ENCODE data around the gene EFEMP2.

The EFEMP2 gene

GRCh38 chr11:65915821-65916251, 43.2 kb upstream of the EFEMP2 start:
- Histone ChIP-seq H3K27me3 (replicated peaks; ENCODE audit: control insufficient read depth, insufficient read depth, low read length) (no peaks in the 10 kb centered on the region), H3K9ac (ENCODE audit: low read length) (peak overlapping the region; percentile 99), H3K4me1 (ENCODE audit: control insufficient read depth, insufficient read depth, low read length) (peaks cover 79% of the 10 kb centered on the region), H3K9me3 (ENCODE audit: control insufficient read depth, low read length) (no peaks in the 10 kb centered on the region), H3K4me3 (ENCODE audit: low read length) (peak overlapping the region; percentile 96), H3K36me3 (ENCODE audit: control insufficient read depth, insufficient read depth, low read length, severe bottlenecking) (no peaks in the 10 kb centered on the region)
- peak; percentile 99 for DNase-seq (ENCODE audit: low read depth)

- DNase-seq (ENCODE audit: low read depth) = no peak
- no peaks in the 10 kb centered on the region for H3K9me3 ChIP-seq (ENCODE audit: control insufficient read depth, low read length)
- H3K4me1 ChIP-seq (ENCODE audit: control insufficient read depth, insufficient read depth, low read length) = peaks cover 73% of the 10 kb centered on the region
Measured at GRCh38 chr11:65915101-65915820, 42.7 kb upstream of the EFEMP2 start.

DNA sequence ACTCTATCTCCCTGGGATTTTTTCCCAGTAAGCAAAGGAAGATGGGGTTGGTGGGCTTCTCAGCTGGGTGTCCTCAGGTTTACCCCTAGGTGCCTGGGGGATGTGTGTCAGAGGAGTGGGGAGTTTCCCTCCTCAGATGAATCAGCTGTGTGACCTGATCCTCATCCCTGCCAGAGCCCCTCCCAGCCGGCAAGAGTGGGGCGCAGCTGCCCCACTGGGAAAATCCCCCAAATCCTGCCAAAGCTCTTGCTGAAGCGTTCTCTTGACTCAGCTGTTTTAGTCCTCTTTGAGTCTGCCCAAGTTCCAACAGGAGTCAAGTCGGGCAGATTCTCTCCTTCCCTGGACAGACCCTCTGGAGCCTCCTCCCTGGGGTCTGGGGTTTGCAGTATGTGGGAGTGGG, 40.2 kb upstream of the EFEMP2 start:
- peak; percentile 73 for DNase-seq (ENCODE audit: low read depth)
- no peak overlapping the region for H3K4me3 ChIP-seq (ENCODE audit: low read length)
- no peaks in the 10 kb centered on the region for H3K27me3 ChIP-seq (replicated peaks; ENCODE audit: control insufficient read depth, insufficient read depth, low read length)
- peak overlapping the region; percentile 76 for H3K9ac ChIP-seq (ENCODE audit: low read length)
- H3K9me3 ChIP-seq (ENCODE audit: control insufficient read depth, low read length) = no peaks in the 10 kb centered on the region
- H3K4me1 ChIP-seq (ENCODE audit: control insufficient read depth, insufficient read depth, low read length) = peaks cover 67% of the 10 kb centered on the region
- H3K36me3 ChIP-seq (ENCODE audit: control insufficient read depth, insufficient read depth, low read length, severe bottlenecking) = no peaks in the 10 kb centered on the region

More at GRCh38 chr11:65915101-65915820, 42.7 kb upstream of the EFEMP2 start:
- Histone ChIP-seq H3K4me3 (ENCODE audit: low read length) (peak overlapping the region; percentile 96), H3K36me3 (ENCODE audit: control insufficient read depth, insufficient read depth, low read length, severe bottlenecking) (no peaks in the 10 kb centered on the region), H3K9ac (ENCODE audit: low read length) (peak overlapping the region; percentile 85), H3K27me3 (replicated peaks; ENCODE audit: control insufficient read depth, insufficient read depth, low read length) (no peaks in the 10 kb centered on the region)

- Histone ChIP-seq H3K9me3 (ENCODE audit: control insufficient read depth, low read length) (no peaks in the 10 kb centered on the region), H3K9ac (ENCODE audit: low read length) (peak overlapping the region; percentile 76), H3K4me1 (ENCODE audit: control insufficient read depth, insufficient read depth, low read length) (peaks cover 57% of the 10 kb centered on the region), H3K36me3 (ENCODE audit: control insufficient read depth, insufficient read depth, low read length, severe bottlenecking) (no peaks in the 10 kb centered on the region), H3K4me3 (ENCODE audit: low read length) (peak overlapping the region; percentile 22), H3K27me3 (replicated peaks; ENCODE audit: control insufficient read depth, insufficient read depth, low read length) (no peaks in the 10 kb centered on the region)
- DNase-seq (ENCODE audit: low read depth) = peak; percentile 80
Measured at GRCh38 chr11:65911682-65912568, 39.3 kb upstream of the EFEMP2 start.

- no peak for DNase-seq (ENCODE audit: low read depth)
- Histone ChIP-seq H3K9me3 (ENCODE audit: control insufficient read depth, low read length) (no peaks in the 10 kb centered on the region), H3K4me3 (ENCODE audit: low read length) (no peak overlapping the region), H3K9ac (ENCODE audit: low read length) (no peak overlapping the region), H3K36me3 (ENCODE audit: control insufficient read depth, insufficient read depth, low read length, severe bottlenecking) (no peaks in the 10 kb centered on the region), H3K27me3 (replicated peaks; ENCODE audit: control insufficient read depth, insufficient read depth, low read length) (no peaks in the 10 kb centered on the region), H3K4me1 (ENCODE audit: control insufficient read depth, insufficient read depth, low read length) (peaks cover 27% of the 10 kb centered on the region)
Measured at GRCh38 chr11:65907878-65908277, 35.3 kb upstream of the EFEMP2 start.

- Histone ChIP-seq H3K9ac (ENCODE audit: low read length) (no peak overlapping the region), H3K27me3 (replicated peaks; ENCODE audit: control insufficient read depth, insufficient read depth, low read length) (no peaks in the 10 kb centered on the region)
- no peak for DNase-seq (ENCODE audit: low read depth)
Measured at GRCh38 chr11:65906602-65907001, 34.0 kb upstream of the EFEMP2 start.

DNA sequence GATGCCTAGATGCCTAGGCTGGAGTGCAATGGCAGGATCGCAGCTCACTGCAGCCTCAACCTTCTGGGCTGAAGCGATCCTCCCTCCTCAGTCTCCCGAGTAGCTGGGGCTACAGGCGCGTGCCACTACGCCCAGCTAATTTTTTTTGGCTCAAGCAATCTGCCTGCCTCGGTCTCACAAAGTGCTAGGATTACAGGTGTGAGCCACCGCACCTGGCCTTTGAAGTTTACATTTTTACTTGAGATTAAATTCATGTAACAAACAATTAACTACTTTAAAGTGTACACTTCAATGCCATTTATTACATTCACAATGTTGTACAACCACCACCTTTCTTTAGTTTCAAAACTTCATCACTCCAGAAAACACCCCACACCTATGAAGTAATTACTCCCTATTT, 31.1 kb upstream of the EFEMP2 start:
- H3K36me3 ChIP-seq (ENCODE audit: control insufficient read depth, insufficient read depth, low read length, severe bottlenecking) = no peaks in the 10 kb centered on the region
- H3K27me3 ChIP-seq (replicated peaks; ENCODE audit: control insufficient read depth, insufficient read depth, low read length) = no peaks in the 10 kb centered on the region
- H3K4me3 ChIP-seq (ENCODE audit: low read length) = no peak overlapping the region
- H3K9me3 ChIP-seq (ENCODE audit: control insufficient read depth, low read length) = no peaks in the 10 kb centered on the region
- H3K9ac ChIP-seq (ENCODE audit: low read length) = peak overlapping the region; percentile 61
- DNase-seq (ENCODE audit: low read depth) = no peak
- H3K4me1 ChIP-seq (ENCODE audit: control insufficient read depth, insufficient read depth, low read length) = peaks cover 32% of the 10 kb centered on the region

More at GRCh38 chr11:65906602-65907001, 34.0 kb upstream of the EFEMP2 start:
- H3K9me3 ChIP-seq (ENCODE audit: control insufficient read depth, low read length) = no peaks in the 10 kb centered on the region
- H3K4me1 ChIP-seq (ENCODE audit: control insufficient read depth, insufficient read depth, low read length) = peaks cover 28% of the 10 kb centered on the region
- no peak overlapping the region for H3K4me3 ChIP-seq (ENCODE audit: low read length)
- no peaks in the 10 kb centered on the region for H3K36me3 ChIP-seq (ENCODE audit: control insufficient read depth, insufficient read depth, low read length, severe bottlenecking)

DNA sequence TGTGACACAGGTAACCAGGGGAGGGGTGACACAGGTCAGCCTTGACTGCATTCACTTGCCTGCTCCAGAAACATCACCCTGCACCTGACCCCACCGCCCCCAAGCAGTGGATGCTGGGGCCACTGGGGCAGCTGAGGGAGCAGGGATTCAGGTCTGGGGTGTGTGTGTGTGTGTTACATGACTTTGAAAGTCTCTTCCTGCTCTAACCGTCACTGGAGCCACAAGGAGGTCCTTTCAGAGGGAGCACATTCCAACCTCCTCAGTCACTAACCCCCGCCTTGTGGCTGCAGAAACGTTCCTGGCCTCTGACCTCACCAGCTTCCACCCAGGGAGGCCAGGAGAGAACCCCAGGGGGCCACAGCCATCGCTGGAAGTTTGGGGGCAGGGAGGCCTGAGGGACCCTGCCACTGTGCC, 30.5 kb upstream of the EFEMP2 start:
- H3K27me3 ChIP-seq (replicated peaks; ENCODE audit: control insufficient read depth, insufficient read depth, low read length) = no peaks in the 10 kb centered on the region

DNA sequence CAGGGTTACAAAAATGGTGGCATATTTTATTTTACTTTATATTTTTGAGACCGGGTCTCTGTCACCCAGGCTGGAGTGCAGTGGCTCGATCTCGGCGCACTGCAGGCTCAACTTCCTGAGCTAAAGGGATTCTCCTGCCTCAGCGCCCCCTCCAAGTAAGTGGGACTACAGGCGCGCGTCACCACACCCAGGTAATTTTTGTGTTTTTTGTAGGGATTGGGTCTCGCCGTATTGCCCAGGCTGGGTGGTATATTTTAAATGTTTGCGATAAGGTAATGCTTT, 28.2 kb upstream of the EFEMP2 start:
- DNase-seq (ENCODE audit: low read depth) = no peak
- H3K4me3 ChIP-seq (ENCODE audit: low read length) = peak overlapping the region; percentile 89
- peaks cover 55% of the 10 kb centered on the region for H3K4me1 ChIP-seq (ENCODE audit: control insufficient read depth, insufficient read depth, low read length)
- no peaks in the 10 kb centered on the region for H3K9me3 ChIP-seq (ENCODE audit: control insufficient read depth, low read length)
- peak overlapping the region; percentile 37 for H3K9ac ChIP-seq (ENCODE audit: low read length)
- no peaks in the 10 kb centered on the region for H3K27me3 ChIP-seq (replicated peaks; ENCODE audit: control insufficient read depth, insufficient read depth, low read length)
- peaks cover 8% of the 10 kb centered on the region for H3K36me3 ChIP-seq (ENCODE audit: control insufficient read depth, insufficient read depth, low read length, severe bottlenecking)

More for the DNA sequence above, 30.5 kb upstream of the EFEMP2 start:
- DNase-seq (ENCODE audit: low read depth) = peak; percentile 80
- peaks cover 36% of the 10 kb centered on the region for H3K4me1 ChIP-seq (ENCODE audit: control insufficient read depth, insufficient read depth, low read length)
- peak overlapping the region; percentile 61 for H3K9ac ChIP-seq (ENCODE audit: low read length)
- no peak overlapping the region for H3K4me3 ChIP-seq (ENCODE audit: low read length)
- no peaks in the 10 kb centered on the region for H3K9me3 ChIP-seq (ENCODE audit: control insufficient read depth, low read length)
- H3K36me3 ChIP-seq (ENCODE audit: control insufficient read depth, insufficient read depth, low read length, severe bottlenecking) = no peaks in the 10 kb centered on the region

DNA sequence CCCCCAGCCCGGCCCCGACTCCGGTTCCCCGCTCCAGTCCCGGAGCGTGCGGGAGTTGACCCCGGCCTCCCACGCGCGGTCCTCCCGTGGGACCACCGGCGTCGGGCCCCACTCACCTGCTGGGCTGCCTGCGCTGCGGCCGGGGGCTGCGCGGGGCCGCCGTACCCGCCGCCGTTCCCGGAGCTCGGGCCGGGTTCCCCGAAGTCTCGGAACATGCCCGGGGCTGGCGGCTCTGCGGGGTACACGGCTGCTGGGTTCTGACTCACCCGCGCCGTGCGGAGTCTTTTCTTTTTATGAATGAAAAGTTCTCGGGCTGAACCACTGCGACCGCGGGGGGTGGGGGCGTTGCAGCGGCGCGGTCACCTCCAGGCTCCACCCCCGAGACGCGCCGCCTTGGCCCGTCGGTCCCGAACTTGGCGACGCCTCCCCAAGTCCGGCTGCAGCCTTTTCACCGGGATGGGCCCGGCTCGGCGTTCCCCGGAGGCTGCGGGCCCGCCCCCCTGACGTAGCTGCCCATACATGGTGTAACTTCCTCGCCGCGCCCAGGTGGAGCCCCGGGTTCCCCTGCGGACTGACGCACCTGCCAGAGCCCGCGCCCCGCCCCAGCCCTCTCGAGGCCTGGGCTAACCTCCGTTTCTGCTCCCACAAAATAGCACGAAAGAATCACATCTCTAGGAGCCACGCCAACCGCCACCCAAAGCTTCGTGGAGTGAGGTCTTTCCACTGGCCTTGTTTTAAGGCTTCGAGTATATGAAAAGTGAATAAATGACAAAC, 27.7 kb upstream of the EFEMP2 start, which contains the start of gene FOSL1:
TSS of gene FOSL1 (minus strand) at position 264 of the 774 bp plus-strand sequence. CDS start at position 215, 49 bp downstream.
- Histone ChIP-seq H3K27me3 (replicated peaks; ENCODE audit: control insufficient read depth, insufficient read depth, low read length) (no peaks in the 10 kb centered on the region), H3K36me3 (ENCODE audit: control insufficient read depth, insufficient read depth, low read length, severe bottlenecking) (peaks cover 13% of the 10 kb centered on the region), H3K4me1 (ENCODE audit: control insufficient read depth, insufficient read depth, low read length) (peaks cover 59% of the 10 kb centered on the region), H3K4me3 (ENCODE audit: low read length) (peak within 1 kb of the TSS; percentile 89), H3K9ac (ENCODE audit: low read length) (peak within 1 kb of the TSS; percentile 91), H3K9me3 (ENCODE audit: control insufficient read depth, low read length) (no peaks in the 10 kb centered on the region)
- peak; percentile 96 for DNase-seq (ENCODE audit: low read depth)

Data from adipocyte (in vitro differentiated cells).